Gastroesophageal sphincter (tissue), 3 donors: ENCODE measurements around the gene MSL3B.

Experiments used
- POLR2A ChIP-seq, 2 donors: fragments of 450-650 bp; IDR thresholded peaks; one replicate each; pipeline ENCODE4 v1.6.1; 2017; ENCODE audit warnings: antibody characterized with exemption in 2 of 2, mild to moderate bottlenecking in 2 of 2, moderate library complexity in 1 of 2
- TF ChIP-seq, protein P1 (sequence below), 4 experiments: fragments of 200-600 bp in 2 of 4; fragments of 450-650 bp in 2 of 4; sonication (generic) in 1 of 4; IDR thresholded peaks; one replicate each; pipeline ENCODE4 v1.5.1; 2017 to 2019; ENCODE audit warnings: antibody characterized with exemption in 4 of 4, mild to moderate bottlenecking in 2 of 4, moderate library complexity in 2 of 4

DNA sequence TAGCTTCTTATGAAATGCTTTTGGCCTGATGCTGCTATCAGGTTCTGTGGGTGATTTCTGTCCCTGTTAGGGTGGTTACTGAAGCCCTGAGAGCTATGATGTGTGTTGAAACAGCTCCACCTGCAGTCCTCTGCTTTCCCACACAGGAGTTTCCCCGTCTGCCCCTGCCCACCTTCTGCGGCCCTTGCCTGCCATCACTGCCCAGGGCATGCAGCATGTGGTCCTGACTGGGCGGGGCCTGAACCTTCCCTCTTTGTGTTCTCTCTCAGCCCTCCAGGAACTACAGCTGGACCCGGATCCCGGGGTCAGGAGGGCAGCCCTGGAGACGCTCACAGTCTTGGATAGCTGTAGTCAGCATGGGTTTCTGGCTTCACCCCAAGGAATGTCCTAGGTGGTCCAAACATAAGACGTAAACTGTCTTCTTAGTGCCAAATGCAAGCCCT, 35.3 kb downstream of the MSL3B start:
- TF ChIP-seq POLR2A (IDR thresholded peaks at IDR 0.05), result no peak
- TF ChIP-seq, protein P1, sequence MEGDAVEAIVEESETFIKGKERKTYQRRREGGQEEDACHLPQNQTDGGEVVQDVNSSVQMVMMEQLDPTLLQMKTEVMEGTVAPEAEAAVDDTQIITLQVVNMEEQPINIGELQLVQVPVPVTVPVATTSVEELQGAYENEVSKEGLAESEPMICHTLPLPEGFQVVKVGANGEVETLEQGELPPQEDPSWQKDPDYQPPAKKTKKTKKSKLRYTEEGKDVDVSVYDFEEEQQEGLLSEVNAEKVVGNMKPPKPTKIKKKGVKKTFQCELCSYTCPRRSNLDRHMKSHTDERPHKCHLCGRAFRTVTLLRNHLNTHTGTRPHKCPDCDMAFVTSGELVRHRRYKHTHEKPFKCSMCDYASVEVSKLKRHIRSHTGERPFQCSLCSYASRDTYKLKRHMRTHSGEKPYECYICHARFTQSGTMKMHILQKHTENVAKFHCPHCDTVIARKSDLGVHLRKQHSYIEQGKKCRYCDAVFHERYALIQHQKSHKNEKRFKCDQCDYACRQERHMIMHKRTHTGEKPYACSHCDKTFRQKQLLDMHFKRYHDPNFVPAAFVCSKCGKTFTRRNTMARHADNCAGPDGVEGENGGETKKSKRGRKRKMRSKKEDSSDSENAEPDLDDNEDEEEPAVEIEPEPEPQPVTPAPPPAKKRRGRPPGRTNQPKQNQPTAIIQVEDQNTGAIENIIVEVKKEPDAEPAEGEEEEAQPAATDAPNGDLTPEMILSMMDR (IDR thresholded peaks at IDR 0.05), result no peak
